Lower leg skin (tissue), 4 donors: ENCODE measurements around the gene ZBTB32. TPM values are rescaled to one million over a fixed set of nuclear protein-coding genes. Genes with fewer than 3 reads are reported as not detected.

Experiments
- DNase-seq, 2 donors: peaks; one replicate each; pipeline ENCODE4 v3.0.0-alpha.2; 2019; ENCODE audit warnings: low spot score in 2 of 2
- H3K4me3 ChIP-seq: fragments of 200-600 bp; sonication (generic); 2 replicates; pipeline ENCODE4 v1.5.1; 2017; ENCODE audit warnings: mild to moderate bottlenecking, low read depth; ENCODE audit not compliant: poor library complexity, severe bottlenecking
- POLR2A ChIP-seq, 2 donors: fragments of 450-650 bp; IDR thresholded peaks; one replicate each; pipeline ENCODE4 v1.6.1; 2016 to 2017; ENCODE audit warnings: antibody characterized with exemption in 2 of 2, mild to moderate bottlenecking in 1 of 2, moderate library complexity in 1 of 2
- WGBS, 2 donors: methylation state at CpG; one replicate each; pipeline ENCODE4 v1.1.5; 2018; 5-methylcytosine and 5-hydroxymethylcytosine counted together
- intact Hi-C: fragments of 100-400 bp; cut with DNase I; formaldehyde crosslinking; loops from one replicate; pipeline ENCODE4 v1.15.0; 2023; ENCODE audit warnings: low total_unique reads
- total RNA-seq, 4 donors: library from RNA; depleted of rRNA; stranded (reverse); fragments of >200 nt; gene quantifications; one replicate each; pipeline ENCODE4 v1.1.0, GENCODE V29; 2016
- TF ChIP-seq, protein P1 (sequence below), 3 donors: fragments of 450-650 bp; IDR thresholded peaks; one replicate each; pipeline ENCODE4 v1.5.1; 2016; ENCODE audit warnings: antibody characterized with exemption in 3 of 3, mild to moderate bottlenecking in 3 of 3, moderate library complexity in 2 of 3

The ZBTB32 gene
- total RNA-seq, 4 donors from 2014 or later: not detected

GRCh38 chr19:35713506-35713850 lies 9.1 kb downstream of the ZBTB32 start:
- WGBS, 2 donors: 78 to 85% methylated on average over 2 of the region's 2 CpGs
- TF ChIP-seq POLR2A (IDR thresholded peaks at IDR 0.05): no peak
- TF ChIP-seq, protein P1, sequence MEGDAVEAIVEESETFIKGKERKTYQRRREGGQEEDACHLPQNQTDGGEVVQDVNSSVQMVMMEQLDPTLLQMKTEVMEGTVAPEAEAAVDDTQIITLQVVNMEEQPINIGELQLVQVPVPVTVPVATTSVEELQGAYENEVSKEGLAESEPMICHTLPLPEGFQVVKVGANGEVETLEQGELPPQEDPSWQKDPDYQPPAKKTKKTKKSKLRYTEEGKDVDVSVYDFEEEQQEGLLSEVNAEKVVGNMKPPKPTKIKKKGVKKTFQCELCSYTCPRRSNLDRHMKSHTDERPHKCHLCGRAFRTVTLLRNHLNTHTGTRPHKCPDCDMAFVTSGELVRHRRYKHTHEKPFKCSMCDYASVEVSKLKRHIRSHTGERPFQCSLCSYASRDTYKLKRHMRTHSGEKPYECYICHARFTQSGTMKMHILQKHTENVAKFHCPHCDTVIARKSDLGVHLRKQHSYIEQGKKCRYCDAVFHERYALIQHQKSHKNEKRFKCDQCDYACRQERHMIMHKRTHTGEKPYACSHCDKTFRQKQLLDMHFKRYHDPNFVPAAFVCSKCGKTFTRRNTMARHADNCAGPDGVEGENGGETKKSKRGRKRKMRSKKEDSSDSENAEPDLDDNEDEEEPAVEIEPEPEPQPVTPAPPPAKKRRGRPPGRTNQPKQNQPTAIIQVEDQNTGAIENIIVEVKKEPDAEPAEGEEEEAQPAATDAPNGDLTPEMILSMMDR (IDR thresholded peaks at IDR 0.05): no peak
- intact Hi-C loops: no loop called here
- no peak for DNase-seq
- no peak overlapping the region for H3K4me3 ChIP-seq

GRCh38 chr19:35713904-35714495 lies 9.6 kb downstream of the ZBTB32 start:
- WGBS, 2 donors: 85% methylated on average over 12 of the region's 12 CpGs
- TF ChIP-seq, protein P1 (IDR thresholded peaks at IDR 0.05): no peak
- no peak for TF ChIP-seq POLR2A (IDR thresholded peaks at IDR 0.05)
- DNase-seq: no peak

DNA sequence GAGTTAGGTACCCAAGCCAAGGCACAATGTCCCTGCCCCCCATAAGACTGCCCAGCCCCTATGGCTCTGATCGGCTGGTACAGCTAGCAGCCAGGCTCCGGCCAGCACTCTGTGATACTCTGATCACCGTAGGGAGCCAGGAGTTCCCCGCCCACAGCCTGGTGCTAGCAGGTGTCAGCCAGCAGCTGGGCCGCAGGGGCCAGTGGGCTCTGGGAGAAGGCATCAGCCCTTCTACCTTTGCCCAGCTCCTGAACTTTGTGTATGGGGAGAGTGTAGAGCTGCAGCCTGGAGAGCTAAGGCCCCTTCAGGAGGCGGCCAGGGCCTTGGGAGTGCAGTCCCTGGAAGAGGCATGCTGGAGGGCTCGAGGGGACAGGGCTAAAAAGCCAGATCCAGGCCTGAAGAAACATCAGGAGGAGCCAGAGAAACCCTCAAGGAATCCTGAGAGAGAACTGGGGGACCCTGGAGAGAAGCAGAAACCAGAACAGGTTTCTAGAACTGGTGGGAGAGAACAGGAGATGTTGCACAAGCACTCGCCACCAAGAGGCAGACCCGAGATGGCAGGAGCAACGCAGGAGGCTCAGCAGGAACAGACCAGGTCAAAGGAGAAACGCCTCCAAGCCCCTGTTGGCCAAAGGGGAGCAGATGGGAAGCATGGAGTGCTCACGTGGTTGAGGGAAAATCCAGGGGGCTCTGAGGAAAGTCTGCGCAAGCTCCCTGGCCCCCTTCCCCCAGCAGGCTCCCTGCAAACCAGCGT lies 10.4 kb downstream of the ZBTB32 start:
- DNase-seq: no peak
- TF ChIP-seq, protein P1 (IDR thresholded peaks at IDR 0.05): no peak
- TF ChIP-seq POLR2A (IDR thresholded peaks at IDR 0.05): no peak
- no peak overlapping the region for H3K4me3 ChIP-seq
- intact Hi-C loops: no loop called here
- WGBS, 2 donors: 70 to 78% methylated on average over 10 to 14 of the region's 14 CpGs

More at GRCh38 chr19:35713904-35714495, 9.6 kb downstream of the ZBTB32 start:
- intact Hi-C loops: no loop called here
- no peak overlapping the region for H3K4me3 ChIP-seq

- no peak for DNase-seq
- WGBS, 2 donors: 58 to 87% methylated on average over 2 to 7 of the region's 7 CpGs
- H3K4me3 ChIP-seq: no peak overlapping the region
- intact Hi-C loops: no loop called here
- TF ChIP-seq POLR2A (IDR thresholded peaks at IDR 0.05): no peak
- TF ChIP-seq, protein P1 (IDR thresholded peaks at IDR 0.05): no peak
These were observed 11.0 kb downstream of the ZBTB32 start for GRCh38 chr19:35715355-35715809.

DNA sequence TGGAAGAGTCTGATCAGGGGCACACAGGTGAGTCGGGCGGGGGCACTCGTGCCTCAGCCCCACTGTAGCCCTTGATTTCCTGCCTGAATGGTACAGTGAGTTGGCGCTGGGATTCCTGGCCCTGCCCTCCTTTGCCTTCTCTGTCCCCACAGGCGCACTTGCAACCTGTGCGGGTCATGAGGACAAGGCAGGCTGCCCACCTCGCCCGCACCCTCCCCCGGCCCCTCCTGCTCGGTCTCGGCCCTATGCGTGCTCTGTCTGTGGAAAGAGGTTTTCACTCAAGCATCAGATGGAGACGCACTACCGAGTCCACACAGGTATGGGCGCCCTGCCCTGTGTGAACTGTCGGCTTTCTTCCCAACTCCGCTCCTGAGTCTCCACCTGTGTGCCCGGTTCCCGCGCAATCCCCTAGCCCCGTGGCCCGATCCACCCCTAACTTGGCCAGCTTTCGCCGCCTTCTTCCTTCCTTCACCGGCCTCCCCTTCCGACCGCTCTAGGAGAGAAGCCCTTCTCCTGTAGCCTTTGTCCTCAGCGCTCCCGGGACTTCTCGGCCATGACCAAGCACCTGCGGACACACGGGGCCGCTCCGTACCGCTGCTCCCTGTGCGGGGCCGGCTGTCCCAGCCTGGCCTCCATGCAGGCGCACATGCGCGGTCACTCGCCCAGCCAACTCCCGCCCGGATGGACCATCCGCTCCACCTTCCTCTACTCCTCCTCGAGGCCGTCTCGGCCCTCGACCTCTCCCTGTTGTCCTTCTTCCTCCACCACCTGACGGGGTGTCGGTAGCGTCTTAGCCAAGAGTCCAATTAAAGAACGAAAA lies 11.8 kb downstream of the ZBTB32 start:
- TF ChIP-seq, protein P1 (IDR thresholded peaks at IDR 0.05): no peak
- TF ChIP-seq POLR2A (IDR thresholded peaks at IDR 0.05): no peak
- DNase-seq: peak in 1 of 2 donors; percentile 92
- intact Hi-C loops: no loop called here
- peak overlapping the region; percentile 63 for H3K4me3 ChIP-seq
- 2 to 3% methylated on average over 52 of the region's 52 CpGs for WGBS, 2 donors
